ENCODE data around the gene STARD3. TPM values are rescaled to one million over a fixed set of nuclear protein-coding genes. Genes with fewer than 3 reads are reported as not detected.
A peak's percentile ranks its signal among the peaks of the same experiment; 100 is the strongest.

STARD3 gene
- total RNA-seq, 1 donor from 2014 or later = 58.2 TPM

DNA sequence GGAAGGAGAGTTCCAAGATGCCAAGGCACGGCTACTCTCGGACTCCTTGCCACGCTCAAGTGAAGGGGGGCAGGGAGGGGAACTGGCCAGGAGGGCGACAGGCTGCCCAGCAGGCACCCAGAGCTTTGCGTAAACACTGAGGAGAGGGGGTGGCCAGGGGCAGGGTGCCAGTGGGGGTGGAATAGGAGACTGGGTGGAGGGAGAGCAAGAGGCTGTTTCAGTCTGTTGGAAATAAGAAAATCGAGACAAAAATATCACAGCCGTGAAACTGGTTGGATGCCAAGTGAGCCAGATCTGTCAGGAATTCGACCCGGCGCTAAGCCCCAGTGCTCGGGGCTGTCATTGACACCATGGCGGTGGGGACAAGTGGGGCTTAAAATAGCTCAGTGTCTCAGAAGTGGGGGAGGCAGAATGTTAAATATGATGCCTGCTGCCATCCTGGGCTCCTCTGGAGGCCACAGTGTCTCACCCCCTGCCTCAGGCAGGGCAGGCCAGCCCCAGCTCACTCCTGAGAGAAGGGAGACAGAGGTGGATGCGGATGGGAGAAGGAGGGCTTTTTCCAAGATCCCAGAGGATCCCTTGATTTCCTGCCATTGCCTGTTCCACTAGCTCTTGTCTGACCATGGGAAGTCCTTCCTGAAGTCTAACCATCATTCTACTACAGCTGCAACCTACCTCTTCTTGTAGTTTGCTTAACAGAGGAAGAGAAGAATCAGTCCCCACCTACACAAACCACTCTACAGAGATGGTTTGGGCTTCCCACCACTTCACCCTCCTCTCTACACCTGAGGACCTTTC, 40.8 kb downstream of the STARD3 start:
- CTCF ChIA-PET = interaction anchor here (1.1 to 1.4 kb wide), 3 partner anchors 9 to 56 kb away, joined by 3 to 4 read pairs (median 3); partner anchors contain the start of gene PNMT
- Mint-ChIP-seq H3K27me3 (no peaks in the 10 kb centered on the region), H3K9me3 (no peaks in the 10 kb centered on the region), H3K4me3 (no peak overlapping the region), H3K4me1 (peaks cover 79% of the 10 kb centered on the region), H3K36me3 (ENCODE audit: low read depth) (peaks cover 6% of the 10 kb centered on the region), H3K27ac (peak overlapping the region; percentile 90)
- DNase-seq (no peak), ATAC-seq (ENCODE audit: low read depth) (no peak)
- POLR2A ChIA-PET = interaction anchor here (0.6 to 2.0 kb wide), 3 partner anchors 9 to 1354 kb away, joined by 3 to 13 read pairs (median 8); partner anchors contain the start of genes PGAP3 and PNMT
- intact Hi-C loops (cut with micrococcal nuclease) = no loop called here
- TF ChIP-seq, protein P1, sequence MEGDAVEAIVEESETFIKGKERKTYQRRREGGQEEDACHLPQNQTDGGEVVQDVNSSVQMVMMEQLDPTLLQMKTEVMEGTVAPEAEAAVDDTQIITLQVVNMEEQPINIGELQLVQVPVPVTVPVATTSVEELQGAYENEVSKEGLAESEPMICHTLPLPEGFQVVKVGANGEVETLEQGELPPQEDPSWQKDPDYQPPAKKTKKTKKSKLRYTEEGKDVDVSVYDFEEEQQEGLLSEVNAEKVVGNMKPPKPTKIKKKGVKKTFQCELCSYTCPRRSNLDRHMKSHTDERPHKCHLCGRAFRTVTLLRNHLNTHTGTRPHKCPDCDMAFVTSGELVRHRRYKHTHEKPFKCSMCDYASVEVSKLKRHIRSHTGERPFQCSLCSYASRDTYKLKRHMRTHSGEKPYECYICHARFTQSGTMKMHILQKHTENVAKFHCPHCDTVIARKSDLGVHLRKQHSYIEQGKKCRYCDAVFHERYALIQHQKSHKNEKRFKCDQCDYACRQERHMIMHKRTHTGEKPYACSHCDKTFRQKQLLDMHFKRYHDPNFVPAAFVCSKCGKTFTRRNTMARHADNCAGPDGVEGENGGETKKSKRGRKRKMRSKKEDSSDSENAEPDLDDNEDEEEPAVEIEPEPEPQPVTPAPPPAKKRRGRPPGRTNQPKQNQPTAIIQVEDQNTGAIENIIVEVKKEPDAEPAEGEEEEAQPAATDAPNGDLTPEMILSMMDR (IDR thresholded peaks at IDR 0.05) = no peak

GRCh38 chr17:39678340-39679116, 41.6 kb downstream of the STARD3 start:
- H3K9me3 Mint-ChIP-seq = no peaks in the 10 kb centered on the region
- CTCF ChIA-PET = interaction anchor here (1.0 to 2.2 kb wide), 6 partner anchors 8 to 57 kb away, joined by 3 to 11 read pairs (median 4); partner anchors contain the start of gene PNMT

DNA sequence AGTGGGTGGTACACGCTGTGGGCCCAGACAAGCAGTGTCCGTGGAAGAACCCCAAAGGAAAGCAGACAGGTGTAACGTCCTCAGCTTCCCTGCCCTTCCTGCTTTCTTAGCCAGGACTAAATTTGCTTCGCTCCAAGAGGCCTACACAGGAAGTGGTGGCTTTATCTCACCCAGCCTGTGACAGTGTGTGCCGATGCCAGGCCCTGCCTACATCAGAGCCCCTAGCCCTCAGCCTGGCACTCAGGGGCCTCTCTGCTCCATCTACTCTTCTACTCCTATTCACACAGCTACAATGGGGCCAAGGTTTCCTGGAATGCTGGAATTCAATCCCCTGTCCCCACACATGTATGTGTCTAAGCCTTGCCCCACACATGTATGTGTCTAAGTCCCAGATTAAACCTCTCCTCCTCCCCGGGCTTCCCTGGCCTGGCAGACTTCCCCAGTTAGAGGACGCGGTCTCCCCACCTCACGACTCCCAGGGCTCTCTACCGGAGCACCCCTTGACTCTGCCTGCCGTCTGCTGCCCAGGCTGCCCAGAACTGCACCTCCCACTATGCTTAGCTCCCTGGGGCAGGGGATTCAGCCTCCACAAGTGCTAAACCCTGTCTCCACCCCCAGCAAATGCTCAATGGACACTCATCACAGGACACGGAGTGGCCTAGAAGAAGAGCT, 42.7 kb downstream of the STARD3 start:
- DNase-seq (no peak), ATAC-seq (ENCODE audit: low read depth) (peak; percentile 71)
- Mint-ChIP-seq H3K27ac (peak overlapping the region; percentile 90), H3K4me1 (peaks cover 65% of the 10 kb centered on the region), H3K36me3 (ENCODE audit: low read depth) (peaks cover 19% of the 10 kb centered on the region), H3K4me3 (peak overlapping the region; percentile 21), H3K9me3 (no peaks in the 10 kb centered on the region), H3K27me3 (no peaks in the 10 kb centered on the region)
- CTCF ChIA-PET = interaction anchor here (1.0 to 2.2 kb wide), 4 partner anchors 9 to 51 kb away, joined by 3 to 11 read pairs (median 6); partner anchors contain the start of genes MIEN1 and PNMT
- intact Hi-C loops (cut with micrococcal nuclease) = no loop called here
- TF ChIP-seq, protein P1 (IDR thresholded peaks at IDR 0.05) = no peak
- POLR2A ChIA-PET = interaction anchor here (0.8 to 2.2 kb wide), 9 partner anchors 9 to 539 kb away, joined by 3 to 22 read pairs (median 4); partner anchors contain the start of genes IKZF3, MIEN1, PGAP3 and PNMT

More at GRCh38 chr17:39678340-39679116, 41.6 kb downstream of the STARD3 start:
- POLR2A ChIA-PET = interaction anchor here (0.6 to 2.2 kb wide), 8 partner anchors 9 to 1354 kb away, joined by 3 to 22 read pairs (median 6); partner anchors contain the start of genes MIEN1, PGAP3, PNMT and WIPF2
- TF ChIP-seq, protein P1 (IDR thresholded peaks at IDR 0.05) = no peak
- peaks cover 12% of the 10 kb centered on the region for H3K36me3 Mint-ChIP-seq (ENCODE audit: low read depth)
- H3K4me3 Mint-ChIP-seq = peak overlapping the region; percentile 21
- H3K27ac Mint-ChIP-seq = peak overlapping the region; percentile 90
- ATAC-seq (ENCODE audit: low read depth) = no peak
- DNase-seq = no peak
- H3K27me3 Mint-ChIP-seq = no peaks in the 10 kb centered on the region
- intact Hi-C loops (cut with micrococcal nuclease) = no loop called here
- peaks cover 75% of the 10 kb centered on the region for H3K4me1 Mint-ChIP-seq

- H3K27ac Mint-ChIP-seq = no peak overlapping the region
- intact Hi-C loops (cut with micrococcal nuclease) = no loop called here
- no peaks in the 10 kb centered on the region for H3K27me3 Mint-ChIP-seq
- POLR2A ChIA-PET = interaction anchor here (0.6 kb wide), 1 partner anchor 91 kb away, joined by 3 read pairs; no protein-coding TSS in a partner anchor
- TF ChIP-seq, protein P1 (IDR thresholded peaks at IDR 0.05) = no peak
- no peak for ATAC-seq (ENCODE audit: low read depth)
- H3K9me3 Mint-ChIP-seq = no peaks in the 10 kb centered on the region
- DNase-seq = no peak
- H3K4me1 Mint-ChIP-seq = peaks cover 39% of the 10 kb centered on the region
- CTCF ChIA-PET = no interaction called here
- H3K36me3 Mint-ChIP-seq (ENCODE audit: low read depth) = peaks cover 34% of the 10 kb centered on the region
- no peak overlapping the region for H3K4me3 Mint-ChIP-seq
These were observed 46.5 kb downstream of the STARD3 start for GRCh38 chr17:39683295-39683939.

Data from activated B cell treated with CpG ODN at 0.5 μM for 24 hours (primary cell).